ENCODE results near the gene SCAI. TPM values are rescaled to one million over a fixed set of nuclear protein-coding genes. Genes with fewer than 3 reads are reported as not detected.

Gene SCAI
- total and polyA plus RNA-seq, 3 donors from 2014 or later, result 4.7 to 14.5 (median 12.8) TPM

GRCh38 chr9:125145425-125145824, 2.1 kb upstream of the SCAI start:
- Histone ChIP-seq H3K27me3 (no peaks in the 10 kb centered on the region), H3K36me3 (ENCODE audit: low read depth, missing control alignments) (no peaks in the 10 kb centered on the region), H3K4me1 (no peaks in the 10 kb centered on the region), H3K4me3 (no peak overlapping the region), H3K27ac (no peak overlapping the region), H3K9me3 (no peaks in the 10 kb centered on the region)
- DNase-seq, result no peak
- intact Hi-C loops (cut with DNase I; ENCODE audit: low total_unique reads), result loop anchor here (10.0 kb wide), 1 partner anchor 371 kb away; the partner anchor contains the start of genes NR6A1 and OLFML2A
- TF ChIP-seq CTCF (IDR thresholded peaks at IDR 0.05) (no peak), POLR2A (IDR thresholded peaks at IDR 0.05) (no peak)
- 62 to 63% methylated on average over 4 of the region's 4 CpGs for WGBS, 2 donors

- DNase-seq, result peak; percentile 20
- intact Hi-C loops (cut with DNase I; ENCODE audit: low total_unique reads), result loop anchor here (10.0 kb wide), 1 partner anchor 368 kb away; the partner anchor contains the start of genes NR6A1 and OLFML2A
Observed at GRCh38 chr9:125142560-125143376, 560 bp downstream of the SCAI start.

GRCh38 chr9:125141751-125142150, 1.6 kb downstream of the SCAI start:
- Histone ChIP-seq H3K27me3 (no peaks in the 10 kb centered on the region), H3K9me3 (no peaks in the 10 kb centered on the region), H3K4me3 (no peak overlapping the region), H3K27ac (no peak overlapping the region), H3K4me1 (no peaks in the 10 kb centered on the region), H3K36me3 (ENCODE audit: low read depth, missing control alignments) (no peaks in the 10 kb centered on the region)
- no peak for DNase-seq
- intact Hi-C loops (cut with DNase I; ENCODE audit: low total_unique reads), result loop anchor here (10.0 kb wide), 1 partner anchor 367 kb away; the partner anchor contains the start of genes NR6A1 and OLFML2A
- 91% methylated on average over 4 of the region's 4 CpGs for WGBS, 2 donors
- TF ChIP-seq CTCF (IDR thresholded peaks at IDR 0.05), result no peak
- TF ChIP-seq POLR2A (IDR thresholded peaks at IDR 0.05), result no peak

More at GRCh38 chr9:125142560-125143376, 560 bp downstream of the SCAI start:
- H3K4me3 ChIP-seq, result peak overlapping the region; percentile 84 to 86
- no peaks in the 10 kb centered on the region for H3K4me1 ChIP-seq
- TF ChIP-seq POLR2A (IDR thresholded peaks at IDR 0.05) (no peak), CTCF (IDR thresholded peaks at IDR 0.05) (no peak)
- no peaks in the 10 kb centered on the region for H3K36me3 ChIP-seq (ENCODE audit: low read depth, missing control alignments)
- 1 to 2% methylated on average over 34 to 45 of the region's 54 CpGs for WGBS, 2 donors
- peak overlapping the region; percentile 72 to 73 for H3K27ac ChIP-seq
- no peaks in the 10 kb centered on the region for H3K27me3 ChIP-seq
- no peaks in the 10 kb centered on the region for H3K9me3 ChIP-seq

- intact Hi-C loops (cut with DNase I; ENCODE audit: low total_unique reads), result loop anchor here (10.0 kb wide), 1 partner anchor 366 kb away; the partner anchor contains the start of genes NR6A1 and OLFML2A
- no peaks in the 10 kb centered on the region for H3K36me3 ChIP-seq (ENCODE audit: low read depth, missing control alignments)
- 74 to 81% methylated on average over 3 of the region's 3 CpGs for WGBS, 2 donors
- DNase-seq, result no peak
- H3K9me3 ChIP-seq, result no peaks in the 10 kb centered on the region
- H3K27me3 ChIP-seq, result no peaks in the 10 kb centered on the region
- TF ChIP-seq POLR2A (IDR thresholded peaks at IDR 0.05) (no peak), CTCF (IDR thresholded peaks at IDR 0.05) (no peak)
- H3K27ac ChIP-seq, result no peak overlapping the region
- H3K4me1 ChIP-seq, result no peaks in the 10 kb centered on the region
- H3K4me3 ChIP-seq, result no peak overlapping the region
Observed at GRCh38 chr9:125141251-125141650, 2.1 kb downstream of the SCAI start.
